ENCODE data around the gene NECAP2.
"Not testable (repeated sequence)": the region's sequence is repeated elsewhere in the genome, so short reads cannot be mapped to it uniquely, and the experiment has no call there.

The NECAP2 gene

DNA sequence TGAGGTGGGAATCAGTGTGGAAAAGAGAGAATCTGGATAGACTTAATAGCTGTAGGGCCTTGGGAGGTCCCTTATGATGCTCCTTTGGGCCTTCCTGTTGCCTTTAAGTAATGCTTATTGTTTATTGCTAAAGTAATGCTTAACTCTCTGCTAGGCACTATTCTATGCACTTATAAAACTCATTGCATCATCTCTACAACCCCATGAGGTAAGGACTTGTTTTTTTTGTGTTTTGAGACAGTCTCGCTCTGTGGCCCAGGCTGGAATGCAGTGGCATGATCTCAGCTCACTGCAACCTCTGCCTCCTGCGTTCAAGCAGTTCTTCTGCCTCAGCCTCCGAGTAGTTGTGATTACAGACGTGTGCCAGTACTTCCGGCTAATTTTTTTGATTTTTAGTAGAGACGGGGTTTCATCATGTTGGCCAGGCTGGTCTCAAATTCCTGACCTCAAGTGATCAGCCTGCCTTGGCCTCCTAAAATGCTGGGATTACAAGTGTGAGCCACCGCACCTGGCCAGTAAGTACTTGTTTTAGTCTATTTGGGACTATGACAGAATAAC lies 22.3 kb downstream of the NECAP2 start:
- no peak for DNase-seq

DNA sequence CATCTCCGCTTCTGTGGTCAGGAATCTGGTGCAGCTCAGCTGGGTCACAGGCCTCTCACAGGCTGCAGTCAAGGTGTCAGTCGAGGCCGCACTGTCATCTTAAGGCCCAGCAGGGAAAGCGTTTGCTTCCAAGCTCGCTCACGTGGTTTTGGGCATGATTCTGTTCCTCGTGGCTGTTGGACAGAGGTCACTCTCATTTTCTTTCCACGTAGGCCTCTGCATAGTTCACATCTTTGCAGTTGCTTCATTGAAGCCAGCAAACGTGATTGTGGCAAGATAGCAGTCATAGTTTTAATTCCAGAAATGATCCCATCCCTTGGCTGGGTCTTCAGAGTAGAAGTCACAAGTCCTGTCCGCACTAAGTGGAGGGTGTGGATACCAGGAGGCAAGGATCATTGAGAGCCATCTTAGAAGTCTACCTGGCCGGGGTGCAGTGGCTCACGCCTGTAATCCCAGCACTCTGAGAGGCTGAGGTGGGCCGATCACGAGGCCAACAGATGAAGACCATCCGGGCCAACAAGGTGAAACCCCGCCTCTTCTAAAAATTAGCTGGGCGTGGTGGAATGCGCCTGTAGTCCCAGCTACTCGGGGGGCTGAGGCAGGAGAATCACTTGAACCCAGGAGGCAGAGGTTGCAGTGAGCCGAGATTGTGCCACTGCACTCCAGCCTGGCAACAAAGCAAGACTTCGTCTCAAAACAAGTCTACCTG lies 24.5 kb downstream of the NECAP2 start:
- DNase-seq, result no peak

- DNase-seq, result no peak
These were observed 28.0 kb downstream of the NECAP2 start for GRCh38 chr1:16468558-16468957.

GRCh38 chr1:16474166-16474800 lies 33.8 kb downstream of the NECAP2 start:
- no peak for DNase-seq

GRCh38 chr1:16474891-16475290 lies 34.4 kb downstream of the NECAP2 start:
- not testable (repeated sequence) for DNase-seq

- not testable (repeated sequence) for DNase-seq
These were observed 35.5 kb downstream of the NECAP2 start for GRCh38 chr1:16475771-16476770.

GRCh38 chr1:16478091-16478490 lies 37.6 kb downstream of the NECAP2 start:
- DNase-seq, result no peak

DNA sequence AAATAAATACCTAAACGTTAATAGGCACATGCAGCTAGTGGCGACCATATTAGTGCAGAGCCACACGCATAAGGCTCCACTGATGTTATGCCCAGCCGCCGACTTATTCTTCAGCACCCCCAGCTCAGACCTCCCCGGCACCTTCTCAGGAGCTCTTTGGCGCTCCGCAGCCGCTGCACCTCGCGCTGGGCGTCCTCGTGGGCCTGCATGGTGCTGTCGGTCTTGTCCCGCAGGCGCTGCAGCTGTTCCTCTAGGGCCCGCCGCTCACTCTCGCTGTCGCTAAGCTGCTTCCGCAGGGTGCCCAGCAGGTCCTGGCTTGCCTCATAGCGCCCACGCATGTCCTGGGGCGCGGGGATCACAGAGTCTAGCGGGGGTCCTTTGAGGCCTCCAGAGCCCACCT lies 42.6 kb downstream of the NECAP2 start:
- not testable (repeated sequence) for DNase-seq

- not testable (repeated sequence) for DNase-seq
These were observed 43.3 kb downstream of the NECAP2 start for GRCh38 chr1:16483639-16484500.

DNA sequence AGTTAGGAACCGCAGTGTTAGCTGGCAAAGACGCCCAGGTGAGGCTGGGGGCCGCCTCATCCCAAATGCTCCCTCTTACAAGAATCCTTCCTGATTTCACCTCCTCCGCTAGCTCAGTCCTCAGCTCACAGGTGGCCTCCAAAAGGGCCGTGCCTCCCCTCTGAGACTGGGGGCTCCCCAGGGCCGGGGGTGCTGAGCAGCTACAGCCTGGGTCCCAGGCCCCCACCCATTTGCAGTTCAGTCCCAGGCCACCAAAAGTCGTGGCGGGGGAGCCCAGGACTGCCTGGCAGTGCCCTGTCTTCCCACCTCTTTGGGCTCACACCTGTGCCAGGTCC lies 43.9 kb downstream of the NECAP2 start:
- DNase-seq, result no peak

DNA sequence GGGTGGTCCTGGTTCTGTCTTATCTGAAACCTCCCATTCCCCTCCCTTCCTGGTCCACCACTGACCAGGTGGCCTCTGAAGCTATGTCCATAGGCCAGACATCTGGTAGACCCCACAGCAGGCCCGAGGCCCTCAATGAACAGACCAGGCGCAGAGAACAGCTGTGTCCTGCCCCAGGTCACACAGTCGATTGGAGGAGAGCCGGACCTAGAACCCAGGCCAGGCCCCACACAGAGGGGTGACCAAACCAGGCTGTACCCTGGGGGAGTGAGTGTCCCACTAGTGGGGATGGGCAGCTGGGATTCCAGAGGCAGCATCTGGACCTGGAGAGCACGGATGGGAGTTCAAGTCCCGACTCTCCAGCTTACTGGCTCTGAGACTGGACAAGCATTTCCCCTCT lies 44.4 kb downstream of the NECAP2 start:
- no peak for DNase-seq

- not testable (repeated sequence) for DNase-seq
These were observed 45.8 kb downstream of the NECAP2 start for GRCh38 chr1:16486316-16486715.

DNA sequence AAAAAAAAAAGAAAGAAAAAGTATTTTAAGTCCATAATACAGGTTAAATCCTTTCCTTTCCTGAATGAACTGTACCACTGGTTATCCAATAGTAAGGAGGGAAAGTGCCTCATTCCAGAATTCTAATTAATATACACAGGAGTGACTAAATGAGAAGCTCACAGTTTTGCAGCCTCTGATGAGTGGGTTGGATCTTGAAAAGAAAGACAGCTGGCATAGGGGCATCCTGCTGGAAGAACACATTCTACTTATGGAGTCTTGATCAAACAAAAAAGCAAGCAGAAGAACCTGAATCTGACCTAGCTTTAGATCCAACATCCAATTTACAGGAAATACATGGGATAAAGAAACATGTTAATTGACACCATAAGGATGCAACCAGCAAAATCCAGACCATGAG lies 46.5 kb downstream of the NECAP2 start:
- DNase-seq, result not testable (repeated sequence)

GRCh38 chr1:16489195-16489880 lies 48.8 kb downstream of the NECAP2 start:
- not testable (repeated sequence) for DNase-seq

- no peak for DNase-seq
These were observed 50.6 kb downstream of the NECAP2 start for GRCh38 chr1:16491056-16491675.

DNA sequence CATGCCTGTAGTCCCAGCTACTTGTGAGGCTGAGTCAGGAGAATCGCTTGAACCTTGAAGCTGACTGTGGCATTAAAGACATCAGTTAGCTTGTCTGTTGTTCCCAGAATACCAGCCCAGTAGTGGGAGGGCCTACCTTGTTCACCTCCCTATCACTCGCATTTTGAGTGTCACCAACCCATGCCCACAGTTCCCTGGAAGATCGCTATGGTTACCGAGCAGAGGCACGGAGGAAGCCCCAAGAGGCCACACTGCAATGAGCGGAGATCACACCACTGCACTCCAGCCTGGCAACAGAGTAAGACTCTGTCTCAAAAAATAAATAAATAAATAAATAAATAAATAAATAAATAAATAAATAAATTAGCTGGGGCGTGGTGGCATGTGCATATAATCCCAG lies 52.4 kb downstream of the NECAP2 start:
- peak; percentile 23 to 46 for DNase-seq

GRCh38 chr1:16493731-16494130 lies 53.2 kb downstream of the NECAP2 start:
- DNase-seq, result not testable (repeated sequence)

- not testable (repeated sequence) for DNase-seq
These were observed 57.0 kb downstream of the NECAP2 start for GRCh38 chr1:16497474-16497904.

DNA sequence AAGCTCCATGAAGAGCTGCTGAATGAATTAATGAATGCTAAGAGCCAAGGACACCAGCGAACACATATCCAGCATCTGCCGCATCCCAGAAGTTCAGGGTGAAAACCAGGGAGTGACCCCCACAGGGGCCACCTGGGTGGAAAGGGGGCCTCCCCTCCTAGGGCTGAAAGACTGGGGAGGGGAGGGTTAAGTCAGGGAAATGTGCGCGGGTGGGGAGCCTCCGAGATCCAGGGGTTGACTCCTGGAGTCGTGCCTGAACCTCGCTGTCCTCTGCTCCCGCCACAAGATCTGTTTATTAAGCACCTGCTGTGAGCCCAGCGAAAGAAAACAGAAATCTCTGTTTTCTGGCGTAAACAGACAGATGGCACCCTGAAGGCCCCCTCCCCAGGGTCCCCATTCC lies 57.5 kb downstream of the NECAP2 start:
- not testable (repeated sequence) for DNase-seq

DNA sequence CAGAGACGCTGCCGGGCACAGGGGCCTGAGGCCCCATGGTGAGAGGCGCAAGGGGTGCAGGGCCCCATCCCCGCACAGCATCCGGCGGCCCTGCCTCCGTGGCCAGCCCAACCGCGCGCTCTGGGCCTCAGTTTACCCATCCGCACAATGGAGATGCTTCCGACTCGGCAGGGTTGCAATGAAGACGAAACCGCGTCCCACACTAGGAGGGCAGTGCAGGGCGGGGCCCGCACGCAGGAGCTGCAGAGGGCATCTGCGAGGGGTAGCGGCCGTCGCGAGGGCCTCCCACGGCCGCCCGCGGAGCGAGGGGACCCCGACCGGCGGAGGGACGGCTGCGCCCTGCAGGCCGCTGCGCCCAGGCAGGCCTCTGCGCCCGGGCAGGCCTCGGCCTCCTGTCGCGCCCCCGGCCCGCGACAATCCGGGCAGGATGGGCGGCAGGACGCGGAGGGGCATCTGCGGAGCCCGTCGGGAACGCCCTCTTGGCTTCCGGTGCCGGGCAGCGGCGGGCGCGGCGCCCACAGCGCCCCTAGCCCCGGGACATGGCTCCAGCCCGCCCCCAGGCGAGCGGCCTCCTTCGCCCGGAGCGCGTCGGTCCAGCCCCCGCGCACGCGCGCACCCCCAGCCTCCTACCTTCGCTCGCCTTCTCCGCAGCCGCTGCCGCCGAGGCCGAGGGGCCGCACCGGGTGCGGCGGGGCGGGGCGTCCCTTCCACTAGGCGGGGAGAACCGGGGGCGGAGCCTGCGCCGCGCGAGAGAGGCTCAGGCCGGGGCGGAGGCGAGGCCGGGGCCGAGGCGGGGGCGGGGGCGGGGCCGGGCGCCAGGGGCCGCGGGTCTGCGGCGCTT lies 58.3 kb downstream of the NECAP2 start:
- DNase-seq, result peak; percentile 87 to 91

Measured in activated CD4-positive, alpha-beta T cell treated with anti-CD3 and anti-CD28 coated beads, Interleukin-2, amount 50 U/mL, for 48 hours (primary cell).